T-helper 1 cell treated with Interleukin-12 subunit alpha and Interleukin-12 subunit beta and Interleukin-4 antibody, amounts not matched to agents 30 ng/mL and 1 ng/mL, for 36 hours (primary cell): ENCODE results near the gene OR10X1. TPM values are rescaled to one million over a fixed set of nuclear protein-coding genes. Genes with fewer than 3 reads are reported as not detected.

ENCODE experiments used
- intact Hi-C: fragments of 100-400 bp; cut with micrococcal nuclease; formaldehyde crosslinking; loops from one replicate; pipeline ENCODE4 v1.15.1; 2024
- total RNA-seq: library from RNA; stranded (reverse); gene quantifications from 2 replicates; pipeline ENCODE4 v1.2.3, GENCODE V29; 2022

Gene OR10X1
- total RNA-seq: not detected in 2 replicates

GRCh38 chr1:158579733-158580132 lies at the start of gene OR10X1:
OR10X1 (minus strand) TSS chr1:158579899; CDS start chr1:158579899, 0 bp downstream.
- intact Hi-C loops: no loop called here

GRCh38 chr1:158613764-158614163 lies 34.1 kb upstream of the OR10X1 start:
- intact Hi-C loops: no loop called here

GRCh38 chr1:158611916-158612315 lies 32.2 kb upstream of the OR10X1 start:
- intact Hi-C loops: no loop called here

GRCh38 chr1:158607296-158607695 lies 27.6 kb upstream of the OR10X1 start:
- intact Hi-C loops: no loop called here

- intact Hi-C loops: no loop called here
These were observed 25.3 kb upstream of the OR10X1 start, which contains the start of gene OR10Z1 for GRCh38 chr1:158604968-158605367. OR10Z1 (plus strand) TSS chr1:158605268; CDS start chr1:158606439, 1,171 bp downstream.

- intact Hi-C loops: no loop called here
These were observed 21.0 kb upstream of the OR10X1 start for GRCh38 chr1:158600735-158601134.

GRCh38 chr1:158586942-158587341 lies 7.2 kb upstream of the OR10X1 start:
- intact Hi-C loops: no loop called here

- intact Hi-C loops: no loop called here
These were observed 4.3 kb upstream of the OR10X1 start for GRCh38 chr1:158583962-158584361.

- intact Hi-C loops: no loop called here
These were observed 2.1 kb downstream of the OR10X1 start for GRCh38 chr1:158577561-158577960.

- intact Hi-C loops: no loop called here
These were observed 7.5 kb downstream of the OR10X1 start for GRCh38 chr1:158572226-158572625.

GRCh38 chr1:158570480-158570879 lies 9.2 kb downstream of the OR10X1 start, which contains the start of gene OR6P1:
OR6P1 (minus strand) TSS chr1:158570580; CDS start chr1:158563604, 6,976 bp downstream.
- intact Hi-C loops: no loop called here

GRCh38 chr1:158564608-158565007 lies 15.1 kb downstream of the OR10X1 start:
- intact Hi-C loops: no loop called here

GRCh38 chr1:158563853-158564252 lies 15.8 kb downstream of the OR10X1 start:
- intact Hi-C loops: no loop called here

- intact Hi-C loops: no loop called here
These were observed 20.0 kb downstream of the OR10X1 start for GRCh38 chr1:158559696-158560095.

GRCh38 chr1:158554352-158554751 lies 25.3 kb downstream of the OR10X1 start, which contains the start of gene OR6Y1:
OR6Y1 (minus strand) TSS chr1:158554405; CDS start chr1:158548105, 6,300 bp downstream.
- intact Hi-C loops: no loop called here

GRCh38 chr1:158552296-158552695 lies 27.4 kb downstream of the OR10X1 start:
- intact Hi-C loops: no loop called here

- intact Hi-C loops: no loop called here
These were observed 32.2 kb downstream of the OR10X1 start for GRCh38 chr1:158547533-158547932.

GRCh38 chr1:158537609-158538008 lies 42.1 kb downstream of the OR10X1 start:
- intact Hi-C loops: no loop called here

- intact Hi-C loops: no loop called here
These were observed 45.2 kb downstream of the OR10X1 start for GRCh38 chr1:158534496-158534895.

Other genes with a start within 250 kb of the OR10X1 start
- gene CD1B, start 248.4 kb downstream of the OR10X1 start, total RNA-seq: not detected in 2 replicates
- gene CD1E, start 226.0 kb downstream of the OR10X1 start, total RNA-seq: not detected in 2 replicates
- not detected in 2 replicates for gene OR10T2, start 180.4 kb downstream of the OR10X1 start, total RNA-seq
- not detected in 2 replicates for gene OR10K2, start 153.7 kb downstream of the OR10X1 start, total RNA-seq
- not detected in 2 replicates for gene OR10K1, start 118.1 kb downstream of the OR10X1 start, total RNA-seq
- gene OR10R2, start 107.7 kb downstream of the OR10X1 start, total RNA-seq: not detected in 2 replicates
- gene OR6Y1, start 25.5 kb downstream of the OR10X1 start, total RNA-seq: not detected in 2 replicates
- not detected in 2 replicates for gene OR6P1, start 9.3 kb downstream of the OR10X1 start, total RNA-seq
- not detected in 2 replicates for gene OR10Z1, start 25.4 kb upstream of the OR10X1 start, total RNA-seq
- gene SPTA1, start 106.8 kb upstream of the OR10X1 start, total RNA-seq: not detected in 2 replicates
- not detected in 2 replicates for gene OR6K2, start 120.8 kb upstream of the OR10X1 start, total RNA-seq
- gene OR6K3, start 140.8 kb upstream of the OR10X1 start, total RNA-seq: not detected in 2 replicates
- not detected in 2 replicates for gene OR6K6, start 174.8 kb upstream of the OR10X1 start, total RNA-seq
- not detected in 2 replicates for gene OR6N1, start 192.3 kb upstream of the OR10X1 start, total RNA-seq
- gene OR6N2, start 201.3 kb upstream of the OR10X1 start, total RNA-seq: not detected in 2 replicates